GM18858 (cell line): Measurements from ENCODE around the gene NECTIN2.
"Not testable (repeated sequence)": the region's sequence is repeated elsewhere in the genome, so short reads cannot be mapped to it uniquely, and the experiment has no call there.

ENCODE experiments used
- ATAC-seq: cut with Tn5 transposase; IDR thresholded peaks from one replicate; pipeline ENCODE4 v1.9.1; 2021; ENCODE audit not compliant: unreplicated experiment

Gene NECTIN2

GRCh38 chr19:44848812-44849447, 2.8 kb downstream of the NECTIN2 start:
- no peak for ATAC-seq

DNA sequence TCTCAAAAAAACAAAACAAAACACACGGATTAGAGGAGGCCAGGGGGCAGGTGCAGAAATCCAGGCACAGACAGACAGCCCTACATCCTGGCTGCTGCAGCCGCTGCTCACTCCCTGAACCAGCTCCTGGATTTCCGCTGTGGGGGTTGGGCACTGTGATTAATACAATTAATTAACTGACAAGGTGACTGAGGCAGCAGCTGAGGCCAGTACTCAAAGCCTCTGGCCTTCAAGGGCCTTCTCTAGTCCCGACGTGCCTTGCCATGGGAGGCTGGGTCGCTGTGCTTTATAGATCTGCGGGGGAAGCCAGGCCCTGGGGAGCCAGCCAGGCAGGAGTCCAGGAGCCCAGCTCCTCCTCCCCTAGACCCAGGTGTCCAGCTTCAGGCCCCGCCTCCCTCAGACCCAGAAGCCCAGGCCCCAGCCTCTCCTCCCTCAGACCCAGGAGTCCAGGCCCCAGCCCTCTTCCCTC, 4.6 kb downstream of the NECTIN2 start:
- no peak for ATAC-seq

GRCh38 chr19:44851427-44851826, 5.3 kb downstream of the NECTIN2 start:
- ATAC-seq, result no peak

DNA sequence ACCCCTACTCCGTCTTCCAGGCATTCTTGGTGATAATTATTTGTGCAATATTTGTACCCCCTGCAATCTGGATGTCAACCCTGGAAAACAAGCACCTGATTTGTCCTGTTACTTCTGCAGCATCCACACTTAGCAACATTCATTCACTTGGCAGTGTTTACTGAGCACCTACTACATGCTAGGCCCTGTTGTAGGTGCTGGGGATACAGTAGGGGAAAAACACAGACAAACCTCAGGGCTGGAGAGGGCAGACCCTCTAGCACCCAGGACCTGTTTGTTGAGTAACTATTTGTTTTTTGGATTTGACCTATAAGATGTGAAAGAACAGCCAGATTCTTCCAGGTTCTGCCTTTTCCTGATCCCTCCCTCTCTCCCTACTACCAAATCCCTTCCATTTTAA, 9.5 kb downstream of the NECTIN2 start:
- ATAC-seq, result no peak

DNA sequence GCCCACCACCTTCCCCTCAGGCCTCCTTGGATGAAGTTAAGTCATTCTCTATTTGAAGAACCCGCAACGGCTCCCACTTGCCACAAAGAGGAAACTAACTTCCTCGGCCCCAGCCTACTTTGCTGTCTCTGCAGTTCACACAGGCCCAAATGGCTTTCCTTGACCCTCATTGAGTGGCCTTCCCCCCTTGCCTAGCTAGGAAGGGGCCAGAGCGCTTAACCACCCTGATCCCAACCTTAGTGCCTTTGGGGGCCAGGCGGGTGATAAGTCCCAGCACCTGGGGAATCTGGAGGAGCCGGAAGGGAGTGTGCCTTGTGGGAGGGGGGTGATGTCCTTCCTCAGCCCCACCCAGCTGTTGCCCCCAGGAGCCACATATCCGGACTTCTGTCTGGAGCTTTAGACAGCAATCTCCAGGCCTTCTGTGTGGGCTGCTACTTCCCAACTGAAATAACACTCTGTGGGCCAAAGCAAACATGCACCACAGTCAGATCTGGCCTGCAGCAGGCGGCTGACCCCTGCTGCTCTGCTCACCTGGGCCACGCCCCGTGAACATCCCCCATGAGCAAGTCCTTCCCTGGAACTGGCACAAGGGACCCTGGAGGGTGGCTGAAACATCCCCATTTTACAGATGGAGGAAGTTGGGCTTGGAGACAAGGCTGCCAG, 10.5 kb downstream of the NECTIN2 start:
- no peak for ATAC-seq

DNA sequence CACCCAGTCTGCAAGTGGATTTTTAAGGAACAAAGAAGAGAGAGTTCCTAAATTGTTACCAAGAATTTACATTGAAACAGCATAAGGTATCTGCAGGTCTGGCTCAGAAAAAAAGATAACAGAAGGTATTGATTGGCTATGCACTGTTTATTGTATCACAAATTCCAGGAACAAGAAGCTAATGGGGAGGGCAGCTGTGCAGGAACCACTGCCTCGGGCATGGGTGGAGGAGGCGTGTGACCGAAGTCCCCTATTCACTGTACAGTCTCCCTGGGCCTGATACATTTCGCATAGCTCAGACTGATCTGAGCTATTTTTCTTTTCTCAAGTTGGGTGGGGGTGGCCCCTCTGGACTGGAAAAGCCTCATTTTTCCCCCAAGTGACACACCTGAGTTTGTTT, 11.7 kb downstream of the NECTIN2 start:
- ATAC-seq, result no peak

- ATAC-seq, result not testable (repeated sequence)
These were observed 15.5 kb downstream of the NECTIN2 start for GRCh38 chr19:44861576-44861975.

DNA sequence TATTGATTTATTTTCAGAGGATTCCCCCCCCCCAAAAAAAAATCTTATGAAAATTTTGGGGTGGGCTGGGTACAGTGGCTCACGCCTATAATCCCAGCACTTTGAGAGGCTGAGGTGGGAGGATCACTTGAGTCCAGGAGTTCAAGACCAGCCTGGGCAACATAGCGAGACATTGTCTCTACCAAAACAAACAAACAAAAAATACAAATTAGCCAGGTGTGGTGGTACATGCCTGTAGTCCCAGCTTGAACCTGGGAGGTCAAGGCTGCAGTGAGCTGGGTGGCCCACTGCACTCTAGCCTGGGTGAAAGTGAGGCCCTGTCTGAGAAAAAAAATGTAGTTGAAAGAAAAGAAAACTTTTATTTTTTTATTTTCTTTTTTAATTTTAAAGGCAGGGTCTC, 17.9 kb downstream of the NECTIN2 start:
- ATAC-seq, result no peak

- ATAC-seq, result no peak
These were observed 19.2 kb downstream of the NECTIN2 start for GRCh38 chr19:44865196-44865767.

DNA sequence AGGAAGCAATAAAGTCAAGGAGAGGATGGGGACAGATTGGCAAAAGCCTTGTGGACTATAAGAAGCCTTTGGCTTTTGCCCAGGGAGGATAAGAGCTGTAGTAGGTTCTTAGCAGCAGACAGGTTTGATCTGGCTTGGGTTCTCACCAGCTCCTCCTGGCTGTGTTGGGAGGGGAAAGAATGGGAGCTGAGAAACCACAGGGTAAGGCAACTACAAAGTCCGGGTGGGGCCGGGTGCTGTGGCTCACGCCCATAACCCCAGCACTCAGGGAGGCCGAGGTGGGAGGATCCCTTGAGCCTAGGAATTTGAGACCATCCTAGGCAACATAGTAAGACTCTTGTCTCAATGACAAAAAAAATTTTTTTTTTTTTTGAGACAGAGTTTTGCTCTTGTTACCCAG, 20.6 kb downstream of the NECTIN2 start:
- ATAC-seq, result no peak

DNA sequence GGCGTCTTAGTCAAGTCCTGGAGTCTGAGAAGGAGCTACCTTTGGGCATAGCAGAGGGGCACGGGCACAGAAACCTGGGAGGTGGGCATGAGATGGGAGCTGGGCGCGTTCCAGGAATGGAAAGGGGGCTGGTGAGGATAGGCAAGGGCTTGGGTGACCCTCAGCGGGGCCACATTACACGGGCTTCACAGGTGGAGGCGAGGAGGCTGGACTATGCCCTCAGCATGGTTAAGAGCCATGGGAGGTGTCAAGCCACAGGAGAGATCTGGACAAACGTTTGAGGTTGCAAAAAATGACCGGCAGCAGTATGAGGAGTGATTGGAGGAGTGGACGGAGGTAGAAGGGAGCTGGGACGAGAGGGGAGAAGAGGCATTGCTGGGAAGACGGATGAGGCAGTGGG, 21.5 kb downstream of the NECTIN2 start:
- no peak for ATAC-seq

GRCh38 chr19:44869733-44870470, 23.8 kb downstream of the NECTIN2 start:
- no peak for ATAC-seq

GRCh38 chr19:44871809-44872208, 25.7 kb downstream of the NECTIN2 start:
- ATAC-seq, result no peak

GRCh38 chr19:44872661-44873060, 26.6 kb downstream of the NECTIN2 start:
- ATAC-seq, result no peak

DNA sequence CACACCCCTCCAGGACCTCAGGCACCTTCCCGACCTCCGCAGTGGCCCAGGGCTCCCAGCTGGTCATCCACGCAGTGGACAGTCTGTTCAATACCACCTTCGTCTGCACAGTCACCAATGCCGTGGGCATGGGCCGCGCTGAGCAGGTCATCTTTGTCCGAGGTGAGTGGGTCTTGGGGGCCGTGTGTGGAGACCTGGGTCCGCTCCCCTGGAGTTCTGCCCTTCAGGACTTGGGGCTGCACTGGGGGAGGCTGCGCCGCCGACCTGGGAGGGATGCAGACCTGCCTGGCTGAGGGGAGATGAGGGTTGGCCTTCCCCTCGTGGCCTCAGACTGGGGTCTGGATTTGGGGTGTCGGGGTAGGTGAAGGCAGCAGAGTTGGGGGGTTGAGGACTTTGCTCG, 28.2 kb downstream of the NECTIN2 start:
- no peak for ATAC-seq

DNA sequence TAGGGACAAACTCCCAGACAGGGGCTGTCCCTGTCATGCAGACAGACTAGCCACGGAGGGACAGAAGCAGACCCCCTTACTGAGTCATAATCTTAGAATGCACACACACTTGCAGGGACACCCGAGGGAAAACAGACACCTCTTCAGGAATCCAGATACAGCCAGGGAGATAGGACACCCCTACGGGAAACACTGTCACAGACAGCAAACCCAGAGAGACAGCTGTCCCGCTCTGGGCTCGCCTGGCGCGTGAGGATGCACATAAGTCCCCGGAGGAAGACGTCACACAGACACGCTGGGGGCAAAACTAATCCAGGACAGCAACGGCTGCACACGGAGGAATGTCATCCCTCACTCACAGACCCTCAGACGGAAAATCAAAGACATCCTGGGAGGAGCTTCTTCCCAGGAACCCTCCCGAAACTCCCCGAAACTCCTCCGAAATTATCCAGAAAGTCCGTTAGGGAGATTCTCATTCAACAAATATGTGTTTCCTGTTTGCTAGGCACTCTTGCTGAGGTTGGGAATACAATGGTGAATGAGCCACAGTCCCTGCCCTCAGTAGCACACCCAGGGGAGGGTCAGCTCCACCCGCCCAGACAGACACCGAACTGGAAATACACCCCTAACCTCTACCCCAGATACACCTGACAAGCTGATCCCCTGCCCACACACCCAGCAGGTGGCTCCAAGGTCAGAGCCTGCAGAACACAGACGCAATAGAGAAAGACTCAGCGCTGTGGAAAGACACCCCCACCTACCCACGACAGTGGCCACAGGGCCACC, 29.8 kb downstream of the NECTIN2 start:
- ATAC-seq, result no peak

GRCh38 chr19:44876930-44877535, 30.9 kb downstream of the NECTIN2 start:
- no peak for ATAC-seq

DNA sequence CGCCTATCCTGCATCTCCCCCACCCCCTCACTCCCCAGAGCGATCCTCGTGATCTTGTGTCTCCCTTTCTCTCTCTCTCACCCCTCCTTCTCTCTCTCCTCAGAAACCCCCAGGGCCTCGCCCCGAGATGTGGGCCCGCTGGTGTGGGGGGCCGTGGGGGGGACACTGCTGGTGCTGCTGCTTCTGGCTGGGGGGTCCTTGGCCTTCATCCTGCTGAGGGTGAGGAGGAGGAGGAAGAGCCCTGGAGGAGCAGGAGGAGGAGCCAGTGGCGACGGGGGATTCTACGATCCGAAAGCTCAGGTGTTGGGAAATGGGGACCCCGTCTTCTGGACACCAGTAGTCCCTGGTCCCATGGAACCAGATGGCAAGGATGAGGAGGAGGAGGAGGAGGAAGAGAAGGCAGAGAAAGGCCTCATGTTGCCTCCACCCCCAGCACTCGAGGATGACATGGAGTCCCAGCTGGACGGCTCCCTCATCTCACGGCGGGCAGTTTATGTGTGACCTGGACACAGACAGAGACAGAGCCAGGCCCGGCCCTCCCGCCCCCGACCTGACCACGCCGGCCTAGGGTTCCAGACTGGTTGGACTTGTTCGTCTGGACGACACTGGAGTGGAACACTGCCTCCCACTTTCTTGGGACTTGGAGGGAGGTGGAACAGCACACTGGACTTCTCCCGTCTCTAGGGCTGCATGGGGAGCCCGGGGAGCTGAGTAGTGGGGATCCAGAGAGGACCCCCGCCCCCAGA, 32.2 kb downstream of the NECTIN2 start:
- no peak for ATAC-seq

- no peak for ATAC-seq
These were observed 33.4 kb downstream of the NECTIN2 start for GRCh38 chr19:44879309-44880065.
